ENCODE data around the gene RPL37. TPM values are rescaled to one million over a fixed set of nuclear protein-coding genes. Genes with fewer than 3 reads are reported as not detected.

Gene RPL37
- total and polyA plus RNA-seq, 8 donors: 87.9 to 2,879 (median 1,228) TPM

DNA sequence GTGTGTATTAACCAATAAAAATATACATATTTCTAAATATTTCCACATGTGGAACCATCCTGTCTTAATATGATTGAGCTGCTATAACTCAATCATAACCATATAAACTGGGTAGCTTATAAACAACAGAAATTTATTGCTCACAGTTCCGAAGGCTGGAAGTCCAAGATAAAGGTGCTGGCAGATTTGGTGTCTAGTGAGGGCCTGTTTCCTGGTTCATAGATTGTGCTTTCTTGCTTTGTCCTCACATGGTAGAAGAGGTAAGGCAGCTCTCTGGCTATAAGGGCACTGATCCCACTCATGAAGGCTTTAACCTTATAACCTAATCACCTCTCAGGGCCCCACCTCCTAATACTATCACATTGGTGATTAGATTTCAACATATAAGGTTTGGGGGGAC lies 22.9 kb downstream of the RPL37 start:
- Histone ChIP-seq H3K36me3 (no peaks in the 10 kb centered on the region), H3K4me3 (no peak overlapping the region), H3K27me3 (no peaks in the 10 kb centered on the region), H3K27ac (no peak overlapping the region), H3K9me3 (no peaks in the 10 kb centered on the region), H3K4me1 (no peaks in the 10 kb centered on the region)
- intact Hi-C loops (cut with DNase I; ENCODE audit: low total_unique reads): no loop called here
- no peak for TF ChIP-seq POLR2AphosphoS5 (IDR thresholded peaks at IDR 0.05)
- TF ChIP-seq POLR2A (IDR thresholded peaks at IDR 0.05): no peak
- no peak for TF ChIP-seq CTCF (IDR thresholded peaks at IDR 0.05)
- no peak for TF ChIP-seq EP300 (IDR thresholded peaks at IDR 0.05)
- DNase-seq: no peak
- WGBS, 5 donors: 0 to 87% (median 39%) methylated on average over 1 of the region's 1 CpG

- intact Hi-C loops (cut with DNase I; ENCODE audit: low total_unique reads): no loop called here
- no peaks in the 10 kb centered on the region for H3K27me3 ChIP-seq
- no peaks in the 10 kb centered on the region for H3K36me3 ChIP-seq
- H3K4me1 ChIP-seq: peaks cover 0 to 16% (median 11%) of the 10 kb centered on the region in 4 donors
- no peak overlapping the region for H3K27ac ChIP-seq
- no peak for TF ChIP-seq POLR2AphosphoS5 (IDR thresholded peaks at IDR 0.05)
- DNase-seq: no peak
- H3K4me3 ChIP-seq: no peak overlapping the region
- no peaks in the 10 kb centered on the region for H3K9me3 ChIP-seq
- WGBS, 5 donors: 66 to 85% (median 80%) methylated on average over 8 of the region's 8 CpGs
These were observed 33.1 kb downstream of the RPL37 start for GRCh38 chr5:40801771-40802562.

DNA sequence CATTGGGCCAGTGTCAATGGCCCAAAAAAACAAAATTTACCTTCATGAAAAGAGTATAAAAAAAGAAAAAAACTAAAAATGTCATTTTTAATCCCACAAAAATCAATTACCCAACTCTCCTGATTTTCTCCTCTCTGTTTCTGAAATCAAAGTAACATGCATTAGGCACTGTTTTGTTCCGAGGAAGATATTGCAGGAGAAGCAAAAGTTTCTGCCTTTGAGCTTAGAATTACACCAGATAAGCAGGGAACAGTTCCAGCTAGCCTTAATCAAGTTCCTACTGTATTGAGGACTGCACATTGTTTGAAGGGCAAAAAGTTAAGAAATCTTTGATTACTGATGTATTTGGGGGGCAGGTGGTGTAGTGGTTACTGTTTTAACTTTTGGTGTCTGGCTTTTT lies 35.8 kb downstream of the RPL37 start:
- WGBS, 5 donors: 0 to 26% (median 0%) methylated on average over 1 of the region's 1 CpG

GRCh38 chr5:40798801-40799210 lies 36.2 kb downstream of the RPL37 start:
- H3K27ac ChIP-seq: peak overlapping the region; percentile 89 to 99 (median 97)
- intact Hi-C loops (cut with DNase I; ENCODE audit: low total_unique reads): no loop called here
- peak overlapping the region; percentile 96 to 100 (median 98) for H3K4me3 ChIP-seq
- DNase-seq: no peak
- H3K36me3 ChIP-seq: no peaks in the 10 kb centered on the region
- 1 to 3% (median 2%) methylated on average over 7 of the region's 7 CpGs for WGBS, 5 donors
- peaks cover 10 to 44% (median 31%) of the 10 kb centered on the region in 4 donors for H3K4me1 ChIP-seq
- H3K27me3 ChIP-seq: no peaks in the 10 kb centered on the region
- no peak for TF ChIP-seq POLR2A (IDR thresholded peaks at IDR 0.05)
- TF ChIP-seq CTCF (IDR thresholded peaks at IDR 0.05): no peak
- no peak for TF ChIP-seq EP300 (IDR thresholded peaks at IDR 0.05)
- H3K9me3 ChIP-seq: no peaks in the 10 kb centered on the region

More for the DNA sequence above, 35.8 kb downstream of the RPL37 start:
- H3K4me1 ChIP-seq: peaks cover 10 to 40% (median 29%) of the 10 kb centered on the region in 4 donors
- H3K36me3 ChIP-seq: no peaks in the 10 kb centered on the region
- H3K27me3 ChIP-seq: no peaks in the 10 kb centered on the region
- no peak for TF ChIP-seq POLR2A (IDR thresholded peaks at IDR 0.05)
- TF ChIP-seq EP300 (IDR thresholded peaks at IDR 0.05): no peak
- TF ChIP-seq CTCF (IDR thresholded peaks at IDR 0.05): no peak
- no peak for TF ChIP-seq POLR2AphosphoS5 (IDR thresholded peaks at IDR 0.05)
- H3K4me3 ChIP-seq: peak overlapping the region in 2 of 4 donors; percentile 99 to 100
- DNase-seq: no peak
- intact Hi-C loops (cut with DNase I; ENCODE audit: low total_unique reads): no loop called here
- no peaks in the 10 kb centered on the region for H3K9me3 ChIP-seq
- H3K27ac ChIP-seq: peak overlapping the region in 3 of 5 donors; percentile 96 to 99 (median 97)
